COLO829 (cell line): ENCODE measurements around the gene WNT7B.
"Not testable (repeated sequence)": the region's sequence is repeated elsewhere in the genome, so short reads cannot be mapped to it uniquely, and the experiment has no call there.

Experiments used
- DNase-seq: peaks from one replicate; pipeline ENCODE4 v3.0.0; 2012; ENCODE audit warnings: low spot score

The WNT7B gene

GRCh38 chr22:46008291-46008690 lies 31.3 kb upstream of the WNT7B start:
- no peak for DNase-seq

GRCh38 chr22:46007848-46008261 lies 30.9 kb upstream of the WNT7B start:
- DNase-seq, result no peak

GRCh38 chr22:46007003-46007847 lies 30.3 kb upstream of the WNT7B start:
- DNase-seq, result peak; percentile 72

- peak; percentile 85 for DNase-seq
These were observed 29.5 kb upstream of the WNT7B start for GRCh38 chr22:46006379-46007002.

- not testable (repeated sequence) for DNase-seq
These were observed 28.2 kb upstream of the WNT7B start for GRCh38 chr22:46005116-46005705.

GRCh38 chr22:46004105-46004866 lies 27.3 kb upstream of the WNT7B start:
- DNase-seq, result no peak

- DNase-seq, result no peak
These were observed 26.5 kb upstream of the WNT7B start for GRCh38 chr22:46003271-46004091.

- DNase-seq, result no peak
These were observed 25.9 kb upstream of the WNT7B start for GRCh38 chr22:46002757-46003270.

GRCh38 chr22:46001426-46002106 lies 24.6 kb upstream of the WNT7B start:
- DNase-seq, result no peak

- DNase-seq, result no peak
These were observed 24.1 kb upstream of the WNT7B start for GRCh38 chr22:46001046-46001425.

GRCh38 chr22:46000081-46001027 lies 23.4 kb upstream of the WNT7B start:
- no peak for DNase-seq

GRCh38 chr22:45999379-45999971 lies 22.5 kb upstream of the WNT7B start:
- DNase-seq, result no peak

GRCh38 chr22:45998638-45999378 lies 21.8 kb upstream of the WNT7B start:
- no peak for DNase-seq

- no peak for DNase-seq
These were observed 21.0 kb upstream of the WNT7B start for GRCh38 chr22:45997777-45998637.

GRCh38 chr22:45997077-45997776 lies 20.3 kb upstream of the WNT7B start:
- DNase-seq, result peak; percentile 78

GRCh38 chr22:45996241-45997076 lies 19.5 kb upstream of the WNT7B start:
- DNase-seq, result no peak
